GM18870 (cell line): Measurements from ENCODE around the gene NAT9.

Source experiments
- ATAC-seq: cut with Tn5 transposase; IDR thresholded peaks from one replicate; pipeline ENCODE4 v1.9.1; 2021; ENCODE audit warnings: moderate library complexity; ENCODE audit not compliant: unreplicated experiment

The NAT9 gene

GRCh38 chr17:74731347-74731605, 44.9 kb downstream of the NAT9 start:
- no peak for ATAC-seq

GRCh38 chr17:74730491-74731346, 45.4 kb downstream of the NAT9 start:
- no peak for ATAC-seq

GRCh38 chr17:74729866-74730265, 46.3 kb downstream of the NAT9 start:
- ATAC-seq: no peak

GRCh38 chr17:74729368-74729767, 46.8 kb downstream of the NAT9 start:
- no peak for ATAC-seq

GRCh38 chr17:74728702-74729075, 47.5 kb downstream of the NAT9 start:
- no peak for ATAC-seq

- no peak for ATAC-seq
Measured at GRCh38 chr17:74728033-74728701, 48.0 kb downstream of the NAT9 start.

GRCh38 chr17:74725111-74725510, 51.0 kb downstream of the NAT9 start:
- ATAC-seq: no peak

GRCh38 chr17:74723891-74724290, 52.3 kb downstream of the NAT9 start:
- ATAC-seq: no peak

- ATAC-seq: no peak
Measured at GRCh38 chr17:74722782-74723181, 53.4 kb downstream of the NAT9 start.
